ENCODE measurements around the gene FABP6.
"Not testable (repeated sequence)": the region's sequence is repeated elsewhere in the genome, so short reads cannot be mapped to it uniquely, and the experiment has no call there.

Gene FABP6

DNA sequence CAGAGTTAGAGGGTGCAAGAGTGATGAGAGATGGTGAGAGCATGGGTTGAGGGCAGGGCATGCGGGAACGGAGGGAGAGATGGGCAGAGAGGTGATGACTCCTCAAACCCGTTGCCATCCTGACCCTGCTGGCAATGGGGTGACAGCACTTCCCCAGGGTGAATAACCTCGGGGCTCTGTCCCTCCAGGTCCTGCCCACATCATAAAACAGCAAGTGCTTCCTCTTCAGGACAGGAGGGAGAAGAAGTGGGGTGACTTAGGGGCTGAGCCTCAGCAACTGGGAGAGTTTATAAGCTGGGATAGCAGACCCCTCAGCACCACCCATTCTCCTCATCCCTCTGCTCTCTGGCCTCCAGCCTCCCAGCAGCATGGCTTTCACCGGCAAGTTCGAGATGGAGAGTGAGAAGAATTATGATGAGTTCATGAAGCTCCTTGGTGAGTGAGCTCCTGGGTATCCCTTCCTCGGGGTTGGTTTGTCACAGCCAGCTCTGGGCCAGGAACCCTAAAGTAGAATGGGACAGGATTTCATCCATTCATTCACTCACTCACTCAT, at the start of gene FABP6:
Gene FABP6, plus strand, starts transcription at position 317 of the 553 bp plus-strand sequence. Its CDS starts 52 bp downstream, at position 369.
- DNase-seq = no peak

- no peak for DNase-seq
These were observed 48.4 kb upstream of the FABP6 start for GRCh38 chr5:160180931-160181330.

DNA sequence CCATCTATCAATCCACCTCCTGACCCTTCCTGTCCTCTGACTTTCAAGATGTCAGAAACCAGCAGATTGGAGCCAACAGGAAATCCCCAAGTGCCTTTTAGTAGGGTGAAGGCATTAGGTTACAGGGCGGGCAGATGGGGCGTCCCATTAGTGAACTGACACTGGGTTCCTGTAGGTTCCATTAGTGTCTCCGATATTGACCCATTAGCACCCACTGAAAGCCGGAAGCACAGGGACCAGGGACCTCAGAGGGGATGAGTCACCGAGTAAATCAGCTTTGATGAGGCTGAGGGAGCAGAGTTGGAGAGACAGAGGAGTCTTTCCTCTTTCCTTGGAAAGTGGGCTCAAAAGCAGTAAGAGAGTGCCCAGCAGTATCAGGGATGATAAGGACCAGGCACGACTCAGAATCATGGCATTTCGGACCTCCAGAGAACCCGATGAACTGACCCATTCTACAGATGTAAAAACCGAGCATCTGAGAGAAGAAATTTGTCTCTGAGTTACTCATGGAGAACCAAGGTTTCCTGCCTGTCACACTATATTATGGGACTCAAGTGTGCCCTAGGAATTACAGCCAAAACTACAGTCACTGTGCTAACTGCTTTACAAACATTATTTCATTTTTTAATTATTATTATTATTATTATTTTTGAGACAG, 47.2 kb upstream of the FABP6 start:
- no peak for DNase-seq

- no peak for DNase-seq
These were observed 46.2 kb upstream of the FABP6 start for GRCh38 chr5:160183075-160183474.

DNA sequence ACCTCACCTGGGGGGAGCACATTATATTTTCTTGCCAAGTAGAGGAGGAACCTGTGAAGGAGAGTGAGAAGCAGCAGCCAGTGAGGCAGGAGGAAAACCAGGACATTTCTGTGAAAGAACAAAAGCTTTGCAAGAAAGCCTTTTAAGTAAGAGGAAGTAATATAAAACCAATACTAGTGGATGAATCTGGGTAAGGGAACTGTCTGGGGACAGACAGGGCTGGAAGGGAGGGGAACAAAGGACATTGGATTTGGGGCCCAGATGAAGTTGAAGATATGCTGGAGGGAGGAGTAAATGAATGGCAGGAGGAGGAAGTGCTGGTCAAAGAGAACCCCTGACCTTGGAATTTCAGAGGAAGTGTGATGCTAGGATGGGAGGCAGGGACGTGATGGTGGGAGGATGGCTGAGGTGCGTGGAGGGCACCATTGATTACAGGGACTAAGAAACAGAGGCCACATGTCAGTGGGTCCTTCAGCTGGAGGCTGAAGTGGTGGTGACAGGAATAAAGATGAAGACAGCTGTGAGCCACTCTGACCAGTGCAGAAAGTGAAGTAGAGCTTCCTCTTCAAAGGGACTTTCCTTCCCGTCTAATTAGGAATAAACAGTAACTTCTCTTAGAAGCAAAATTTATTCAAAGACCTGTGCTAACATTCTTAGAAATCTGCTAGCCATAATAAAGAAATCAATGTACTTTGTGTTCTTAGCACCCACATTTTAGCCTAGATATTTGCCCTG, 43.5 kb upstream of the FABP6 start:
- no peak for DNase-seq

GRCh38 chr5:160186480-160186879, 42.8 kb upstream of the FABP6 start:
- DNase-seq = no peak

- no peak for DNase-seq
These were observed 42.2 kb upstream of the FABP6 start for GRCh38 chr5:160187091-160187490.

DNA sequence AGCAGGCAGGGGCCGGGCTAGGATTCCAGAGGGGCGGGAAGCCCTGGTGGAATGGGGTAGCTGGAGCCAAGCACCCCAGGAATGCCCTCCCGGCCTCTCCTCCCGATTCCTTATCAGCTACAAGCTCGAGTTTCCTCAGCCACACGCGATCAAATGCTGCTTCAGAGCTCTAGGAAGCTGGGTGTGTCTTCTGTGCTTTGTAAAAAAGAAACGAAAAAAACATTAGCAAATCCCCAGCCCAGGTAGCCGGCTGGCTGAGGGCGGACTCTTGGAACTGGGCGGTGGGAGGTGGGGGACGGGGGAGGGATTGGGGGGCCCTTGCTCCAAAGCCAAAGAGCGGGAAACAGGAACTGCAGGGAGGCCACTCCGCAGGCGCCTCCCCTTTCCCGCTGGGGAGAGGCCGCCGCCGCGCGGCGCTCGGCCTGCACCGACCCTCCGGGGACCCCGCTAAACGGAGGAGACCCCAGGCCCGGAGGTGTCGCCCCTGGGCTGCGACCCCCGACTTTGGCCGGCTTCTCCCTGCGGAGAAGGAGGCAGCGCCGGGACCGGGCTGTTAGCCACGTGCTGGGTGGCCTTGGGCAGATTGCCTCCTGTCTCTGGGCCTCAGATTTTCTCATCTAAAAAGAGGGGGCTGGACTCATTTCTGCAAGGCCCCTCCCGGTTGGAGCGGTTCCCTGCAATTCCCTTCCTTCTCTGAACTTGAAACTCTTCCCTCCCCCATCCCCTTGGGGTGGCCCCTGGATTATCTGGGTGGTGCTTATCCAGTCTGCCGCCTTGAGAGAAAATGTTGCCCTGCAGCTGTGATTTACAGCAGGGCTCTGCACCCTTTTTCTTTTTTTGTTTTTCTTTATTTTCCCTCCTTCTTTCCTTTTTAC, 40.9 kb upstream of the FABP6 start:
- no peak for DNase-seq

- DNase-seq = no peak
These were observed 36.9 kb upstream of the FABP6 start for GRCh38 chr5:160192424-160192823.

DNA sequence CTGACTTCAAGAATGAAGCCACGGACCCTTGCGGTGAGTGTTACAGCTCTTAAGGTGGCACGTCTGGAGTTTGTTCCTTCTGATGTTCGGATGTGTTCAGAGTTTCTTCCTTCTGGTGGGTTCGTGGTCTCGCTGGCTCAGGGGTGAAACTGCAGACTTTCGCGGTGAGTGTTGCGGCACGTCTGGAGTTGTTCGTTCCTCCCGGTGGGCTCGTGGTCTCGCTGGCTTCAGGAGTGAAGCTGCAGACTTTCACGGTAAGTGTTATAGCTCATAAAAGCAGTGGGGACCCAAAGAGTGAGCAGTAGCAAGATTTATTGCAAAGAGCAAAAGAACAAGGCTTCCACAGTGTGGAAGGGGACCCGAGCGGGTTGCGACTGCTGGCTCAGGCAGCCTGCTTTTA, 36.2 kb upstream of the FABP6 start:
- not testable (repeated sequence) for DNase-seq

GRCh38 chr5:160193790-160194189, 35.5 kb upstream of the FABP6 start:
- DNase-seq = not testable (repeated sequence)

GRCh38 chr5:160197341-160198144, 31.8 kb upstream of the FABP6 start:
- DNase-seq = no peak

DNA sequence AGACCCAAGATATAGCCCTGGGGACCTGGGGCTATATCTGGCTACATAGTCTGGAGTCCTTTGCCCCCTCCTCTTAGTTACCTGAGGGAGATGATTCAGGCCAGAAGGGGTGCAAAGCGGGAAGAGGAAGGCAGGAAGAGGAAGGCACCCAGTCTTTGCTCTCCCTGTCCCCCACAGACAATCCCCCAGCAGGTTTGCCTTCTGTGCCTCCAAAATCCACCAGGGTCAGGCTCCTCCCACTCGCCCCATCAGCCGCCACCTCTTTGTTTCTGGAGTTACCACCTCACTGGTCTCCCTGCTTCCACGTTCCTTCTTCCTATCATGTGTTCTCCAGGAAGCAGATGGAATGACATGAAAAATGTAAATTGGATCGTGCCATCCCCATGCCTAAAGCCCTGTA, 31.2 kb upstream of the FABP6 start:
- no peak for DNase-seq

GRCh38 chr5:160198841-160199409, 30.4 kb upstream of the FABP6 start:
- no peak for DNase-seq

DNA sequence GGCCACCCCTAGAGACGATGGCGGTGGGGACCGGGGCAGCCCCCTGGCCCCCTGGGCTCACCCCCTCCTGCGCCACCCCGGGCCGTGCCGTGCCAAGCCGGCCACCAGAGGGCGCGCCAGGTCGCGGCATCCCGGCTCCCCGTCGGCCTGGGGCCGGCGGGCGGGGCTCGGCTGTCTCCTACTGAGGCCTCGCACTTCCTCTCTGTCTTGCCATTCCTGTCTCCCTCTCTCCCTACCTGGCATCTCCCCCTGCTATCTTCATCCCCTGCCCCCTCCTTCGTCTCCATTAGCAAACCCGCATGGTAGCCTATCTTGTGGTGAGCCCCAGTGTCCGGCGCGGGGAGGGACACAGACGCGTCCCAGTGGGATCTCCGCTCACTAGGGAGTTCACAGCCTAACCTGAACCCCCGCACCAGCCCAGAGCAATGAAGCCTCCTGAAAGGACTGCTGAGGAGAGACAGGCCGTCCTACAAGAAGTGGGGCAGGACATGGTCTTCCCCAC, 29.8 kb upstream of the FABP6 start:
- DNase-seq = peak; percentile 16

DNA sequence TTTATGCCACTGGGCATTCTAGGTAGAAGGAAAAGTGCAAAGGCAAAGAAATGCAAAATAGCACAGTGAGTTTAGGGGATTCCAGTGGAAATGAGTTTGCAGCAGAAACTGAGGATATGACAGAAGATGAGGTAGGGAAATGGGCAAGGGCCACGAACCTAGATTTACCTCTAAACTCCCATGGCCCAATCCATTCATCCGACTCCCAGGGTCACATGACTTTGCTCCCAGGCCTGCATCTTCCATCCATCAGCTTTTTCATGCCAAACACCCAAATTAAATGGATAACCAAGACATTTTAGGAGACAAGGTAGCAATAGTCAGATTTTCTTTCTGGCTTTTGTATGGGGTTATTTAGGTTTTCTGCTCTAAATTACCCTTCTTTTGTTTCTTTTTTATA, 22.2 kb upstream of the FABP6 start:
- no peak for DNase-seq

DNA sequence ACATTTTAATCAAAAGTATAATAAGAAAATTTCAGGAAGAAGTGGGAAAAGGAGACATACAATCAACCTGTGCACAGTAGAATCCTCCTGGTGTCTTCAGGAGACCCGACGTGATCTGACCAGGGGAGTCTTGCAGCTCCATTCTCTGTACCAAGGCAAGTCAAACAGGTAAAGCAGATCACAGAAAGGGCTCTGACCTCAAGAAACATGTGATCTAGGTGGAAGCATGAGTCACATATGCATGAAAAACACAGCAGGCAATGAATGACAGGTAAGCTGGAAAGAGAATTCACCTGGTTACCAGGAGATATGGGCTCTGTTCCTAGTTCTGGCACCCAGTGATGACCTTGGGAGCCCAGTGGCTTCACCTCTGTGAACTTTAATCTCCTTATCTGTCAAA, 19.4 kb upstream of the FABP6 start:
- no peak for DNase-seq

- DNase-seq = no peak
These were observed 18.7 kb upstream of the FABP6 start for GRCh38 chr5:160210606-160211005.

DNA sequence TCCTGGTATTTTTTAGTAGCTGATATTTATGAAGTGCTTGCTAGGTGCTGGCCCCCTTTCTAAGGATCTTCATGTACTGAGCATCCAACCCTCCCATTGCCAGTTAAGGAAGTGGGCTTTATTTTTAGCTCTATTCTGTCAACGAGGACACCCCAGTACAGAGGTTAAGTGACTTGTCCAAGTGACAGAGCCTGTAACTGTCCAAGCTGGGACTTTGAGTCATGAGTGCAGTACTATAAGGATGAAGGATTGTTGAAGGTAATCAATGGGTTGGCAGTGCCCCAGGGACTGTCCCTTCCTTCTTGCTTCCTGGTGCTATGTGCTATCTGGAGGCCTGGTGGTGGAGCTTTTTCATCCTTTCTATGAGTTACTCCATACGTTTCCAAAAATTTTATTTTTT, 18.0 kb upstream of the FABP6 start:
- no peak for DNase-seq

DNA sequence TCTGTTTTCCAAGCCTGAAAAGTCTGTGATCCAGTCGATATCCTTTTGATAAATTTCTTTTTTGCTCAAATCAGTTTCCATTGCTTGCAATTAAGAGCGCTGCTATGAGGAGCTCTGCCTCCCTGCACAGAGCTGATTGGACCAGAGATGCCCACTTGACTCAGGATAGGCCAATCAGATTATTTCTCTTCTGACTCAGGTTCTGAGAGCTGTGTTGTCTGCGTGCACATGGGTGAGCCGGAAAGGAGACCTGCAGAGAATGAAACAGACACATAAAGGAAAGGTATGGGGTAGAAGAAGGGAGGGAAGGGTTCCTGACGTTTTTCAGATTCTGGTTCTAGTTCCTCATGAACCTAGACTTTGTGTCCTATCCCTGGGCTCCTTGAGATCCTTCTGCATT, 15.8 kb upstream of the FABP6 start:
- DNase-seq = peak; percentile 7

DNA sequence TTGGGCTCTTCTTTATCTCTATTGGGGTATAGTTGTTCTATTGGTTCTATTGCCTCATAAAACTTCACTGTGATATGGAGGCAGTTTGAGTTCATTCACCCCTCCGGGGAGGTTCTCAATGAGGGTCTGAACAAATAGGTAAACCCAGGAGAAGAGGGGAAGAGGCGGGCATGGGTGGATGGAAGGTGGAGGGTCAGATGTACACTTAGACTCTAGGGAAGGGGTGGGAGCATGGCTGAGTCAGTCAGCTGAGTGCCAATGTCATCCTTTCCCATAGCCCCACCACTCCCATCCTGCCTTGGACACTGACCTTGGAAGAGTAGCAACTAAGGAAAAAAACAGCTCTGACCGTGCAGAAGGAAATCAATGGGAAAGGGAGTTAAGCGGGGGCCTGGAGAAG, 9.9 kb upstream of the FABP6 start:
- no peak for DNase-seq

DNA sequence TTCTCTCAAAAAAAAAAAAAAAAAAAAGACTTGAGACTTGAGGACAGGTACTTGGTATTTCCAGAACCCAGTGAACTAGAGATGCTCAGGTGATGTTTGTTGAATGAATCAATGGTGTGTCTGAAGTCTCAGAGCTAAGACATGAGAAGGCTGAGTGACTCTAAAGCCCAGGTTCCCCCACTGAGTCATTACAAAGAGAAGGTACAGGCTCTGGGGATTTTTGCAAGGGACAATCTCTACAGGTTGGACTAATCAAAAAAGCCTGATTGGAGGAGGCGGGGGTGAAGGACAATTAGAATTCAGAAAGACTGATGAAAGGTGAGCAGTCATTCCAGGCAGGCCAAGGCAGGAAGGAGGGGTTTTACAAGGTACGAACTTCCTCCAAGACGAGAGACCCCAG, 8.2 kb upstream of the FABP6 start:
- no peak for DNase-seq
